ENCODE data around the gene SMDT1. TPM values are rescaled to one million over a fixed set of nuclear protein-coding genes. Genes with fewer than 3 reads are reported as not detected.
"Not testable (repeated sequence)": the region's sequence is repeated elsewhere in the genome, so short reads cannot be mapped to it uniquely, and the experiment has no call there.

The SMDT1 gene
- total RNA-seq, 1 donor from 2014 or later, result 65.1 TPM

- peaks cover 34% of the 10 kb centered on the region for H3K36me3 Mint-ChIP-seq (ENCODE audit: low read depth)
- intact Hi-C loops (cut with micrococcal nuclease), result loop anchor here (2.0 to 5.0 kb wide), 4 partner anchors 125 to 523 kb away; partner anchors contain the start of genes POLDIP3 and TCF20
- peak overlapping the region; percentile 98 for H3K4me3 Mint-ChIP-seq (ENCODE audit: low read depth)
- H3K27me3 Mint-ChIP-seq (ENCODE audit: low read depth), result no peaks in the 10 kb centered on the region
- DNase-seq (ENCODE audit: low spot score), result no peak
- peak overlapping the region; percentile 100 for H3K27ac Mint-ChIP-seq
- H3K9me3 Mint-ChIP-seq, result peaks cover 5% of the 10 kb centered on the region
- peaks cover 20% of the 10 kb centered on the region for H3K4me1 Mint-ChIP-seq (ENCODE audit: low read depth)
Measured at GRCh38 chr22:42091455-42091782, 11.9 kb downstream of the SMDT1 start.

GRCh38 chr22:42101199-42101598, 21.7 kb downstream of the SMDT1 start:
- no peak overlapping the region for H3K4me3 Mint-ChIP-seq (ENCODE audit: low read depth)
- peaks cover 49% of the 10 kb centered on the region for H3K9me3 Mint-ChIP-seq
- intact Hi-C loops (cut with micrococcal nuclease), result no loop called here
- no peak overlapping the region for H3K27ac Mint-ChIP-seq
- DNase-seq (ENCODE audit: low spot score), result no peak
- no peaks in the 10 kb centered on the region for H3K4me1 Mint-ChIP-seq (ENCODE audit: low read depth)
- H3K27me3 Mint-ChIP-seq (ENCODE audit: low read depth), result no peaks in the 10 kb centered on the region
- H3K36me3 Mint-ChIP-seq (ENCODE audit: low read depth), result peaks cover 43% of the 10 kb centered on the region

GRCh38 chr22:42104332-42104860, 24.9 kb downstream of the SMDT1 start:
- H3K4me1 Mint-ChIP-seq (ENCODE audit: low read depth); DNase-seq (ENCODE audit: low spot score); intact Hi-C loops (cut with micrococcal nuclease); H3K27me3 Mint-ChIP-seq (ENCODE audit: low read depth); H3K4me3 Mint-ChIP-seq (ENCODE audit: low read depth); H3K27ac Mint-ChIP-seq: not testable (repeated sequence)
- Mint-ChIP-seq H3K36me3 (ENCODE audit: low read depth) (peaks cover 38% of the 10 kb centered on the region), H3K9me3 (peaks cover 48% of the 10 kb centered on the region)

GRCh38 chr22:42108848-42109247, 29.3 kb downstream of the SMDT1 start:
- H3K4me1 Mint-ChIP-seq (ENCODE audit: low read depth), result no peaks in the 10 kb centered on the region
- H3K27ac Mint-ChIP-seq, result no peak overlapping the region
- H3K4me3 Mint-ChIP-seq (ENCODE audit: low read depth), result no peak overlapping the region
- DNase-seq (ENCODE audit: low spot score), result no peak
- H3K9me3 Mint-ChIP-seq, result peaks cover 22% of the 10 kb centered on the region
- peaks cover 16% of the 10 kb centered on the region for H3K36me3 Mint-ChIP-seq (ENCODE audit: low read depth)
- intact Hi-C loops (cut with micrococcal nuclease), result no loop called here
- H3K27me3 Mint-ChIP-seq (ENCODE audit: low read depth), result no peaks in the 10 kb centered on the region

- no peaks in the 10 kb centered on the region for H3K27me3 Mint-ChIP-seq (ENCODE audit: low read depth)
- no peaks in the 10 kb centered on the region for H3K4me1 Mint-ChIP-seq (ENCODE audit: low read depth)
- no peak for DNase-seq (ENCODE audit: low spot score)
- intact Hi-C loops (cut with micrococcal nuclease), result no loop called here
- H3K9me3 Mint-ChIP-seq, result peaks cover 23% of the 10 kb centered on the region
- H3K27ac Mint-ChIP-seq, result no peak overlapping the region
- H3K36me3 Mint-ChIP-seq (ENCODE audit: low read depth), result peaks cover 22% of the 10 kb centered on the region
- no peak overlapping the region for H3K4me3 Mint-ChIP-seq (ENCODE audit: low read depth)
Measured at GRCh38 chr22:42111798-42112197, 32.3 kb downstream of the SMDT1 start.

GRCh38 chr22:42112793-42113192, 33.3 kb downstream of the SMDT1 start:
- DNase-seq (ENCODE audit: low spot score); H3K27me3 Mint-ChIP-seq (ENCODE audit: low read depth); H3K4me3 Mint-ChIP-seq (ENCODE audit: low read depth); H3K27ac Mint-ChIP-seq; H3K4me1 Mint-ChIP-seq (ENCODE audit: low read depth); intact Hi-C loops (cut with micrococcal nuclease): not testable (repeated sequence)
- Mint-ChIP-seq H3K9me3 (peaks cover 27% of the 10 kb centered on the region), H3K36me3 (ENCODE audit: low read depth) (peaks cover 25% of the 10 kb centered on the region)

- intact Hi-C loops (cut with micrococcal nuclease), result no loop called here
- no peaks in the 10 kb centered on the region for H3K27me3 Mint-ChIP-seq (ENCODE audit: low read depth)
- H3K9me3 Mint-ChIP-seq, result peaks cover 27% of the 10 kb centered on the region
- DNase-seq (ENCODE audit: low spot score), result no peak
- H3K4me1 Mint-ChIP-seq (ENCODE audit: low read depth), result peaks cover 10% of the 10 kb centered on the region
- H3K4me3 Mint-ChIP-seq (ENCODE audit: low read depth), result no peak overlapping the region
- no peak overlapping the region for H3K27ac Mint-ChIP-seq
- peaks cover 25% of the 10 kb centered on the region for H3K36me3 Mint-ChIP-seq (ENCODE audit: low read depth)
Measured at GRCh38 chr22:42114721-42115120, 35.2 kb downstream of the SMDT1 start.

- H3K27ac Mint-ChIP-seq; H3K27me3 Mint-ChIP-seq (ENCODE audit: low read depth); H3K4me3 Mint-ChIP-seq (ENCODE audit: low read depth); intact Hi-C loops (cut with micrococcal nuclease); DNase-seq (ENCODE audit: low spot score): not testable (repeated sequence)
- peaks cover 25% of the 10 kb centered on the region for H3K36me3 Mint-ChIP-seq (ENCODE audit: low read depth)
- peaks cover 27% of the 10 kb centered on the region for H3K9me3 Mint-ChIP-seq
- H3K4me1 Mint-ChIP-seq (ENCODE audit: low read depth), result peaks cover 17% of the 10 kb centered on the region
Measured at GRCh38 chr22:42115420-42115830, 35.9 kb downstream of the SMDT1 start.

GRCh38 chr22:42116848-42117424, 37.4 kb downstream of the SMDT1 start:
- H3K4me1 Mint-ChIP-seq (ENCODE audit: low read depth), result peaks cover 30% of the 10 kb centered on the region
- no peak overlapping the region for H3K4me3 Mint-ChIP-seq (ENCODE audit: low read depth)
- DNase-seq (ENCODE audit: low spot score), result no peak
- H3K36me3 Mint-ChIP-seq (ENCODE audit: low read depth), result peaks cover 25% of the 10 kb centered on the region
- no peak overlapping the region for H3K27ac Mint-ChIP-seq
- intact Hi-C loops (cut with micrococcal nuclease), result no loop called here
- peaks cover 27% of the 10 kb centered on the region for H3K9me3 Mint-ChIP-seq
- no peaks in the 10 kb centered on the region for H3K27me3 Mint-ChIP-seq (ENCODE audit: low read depth)

- DNase-seq (ENCODE audit: low spot score), result peak; percentile 40
- peak overlapping the region; percentile 85 for H3K27ac Mint-ChIP-seq
- peaks cover 14% of the 10 kb centered on the region for H3K36me3 Mint-ChIP-seq (ENCODE audit: low read depth)
- peaks cover 18% of the 10 kb centered on the region for H3K9me3 Mint-ChIP-seq
- H3K27me3 Mint-ChIP-seq (ENCODE audit: low read depth); intact Hi-C loops (cut with micrococcal nuclease): not testable (repeated sequence)
- H3K4me3 Mint-ChIP-seq (ENCODE audit: low read depth), result peak overlapping the region; percentile 67
- peaks cover 36% of the 10 kb centered on the region for H3K4me1 Mint-ChIP-seq (ENCODE audit: low read depth)
Measured at GRCh38 chr22:42120231-42121021, 40.9 kb downstream of the SMDT1 start.

GRCh38 chr22:42123529-42123928, 44.0 kb downstream of the SMDT1 start:
- peaks cover 35% of the 10 kb centered on the region for H3K4me1 Mint-ChIP-seq (ENCODE audit: low read depth)
- H3K9me3 Mint-ChIP-seq; H3K27me3 Mint-ChIP-seq (ENCODE audit: low read depth); H3K36me3 Mint-ChIP-seq (ENCODE audit: low read depth); DNase-seq (ENCODE audit: low spot score); intact Hi-C loops (cut with micrococcal nuclease); H3K27ac Mint-ChIP-seq; H3K4me3 Mint-ChIP-seq (ENCODE audit: low read depth): not testable (repeated sequence)

GRCh38 chr22:42127606-42128005, 48.1 kb downstream of the SMDT1 start:
- Mint-ChIP-seq H3K27ac (no peak overlapping the region), H3K4me1 (ENCODE audit: low read depth) (no peaks in the 10 kb centered on the region), H3K27me3 (ENCODE audit: low read depth) (no peaks in the 10 kb centered on the region), H3K36me3 (ENCODE audit: low read depth) (no peaks in the 10 kb centered on the region), H3K9me3 (no peaks in the 10 kb centered on the region), H3K4me3 (ENCODE audit: low read depth) (no peak overlapping the region)
- intact Hi-C loops (cut with micrococcal nuclease), result no loop called here
- no peak for DNase-seq (ENCODE audit: low spot score)

- H3K27ac Mint-ChIP-seq; H3K4me1 Mint-ChIP-seq (ENCODE audit: low read depth); intact Hi-C loops (cut with micrococcal nuclease); H3K36me3 Mint-ChIP-seq (ENCODE audit: low read depth); H3K9me3 Mint-ChIP-seq; H3K4me3 Mint-ChIP-seq (ENCODE audit: low read depth); DNase-seq (ENCODE audit: low spot score); H3K27me3 Mint-ChIP-seq (ENCODE audit: low read depth): not testable (repeated sequence)
Measured at GRCh38 chr22:42128007-42128406, 48.5 kb downstream of the SMDT1 start.
